Measurements from ENCODE around the gene MYO1H.
"Not testable (repeated sequence)": the region's sequence is repeated elsewhere in the genome, so short reads cannot be mapped to it uniquely, and the experiment has no call there.

Gene MYO1H

DNA sequence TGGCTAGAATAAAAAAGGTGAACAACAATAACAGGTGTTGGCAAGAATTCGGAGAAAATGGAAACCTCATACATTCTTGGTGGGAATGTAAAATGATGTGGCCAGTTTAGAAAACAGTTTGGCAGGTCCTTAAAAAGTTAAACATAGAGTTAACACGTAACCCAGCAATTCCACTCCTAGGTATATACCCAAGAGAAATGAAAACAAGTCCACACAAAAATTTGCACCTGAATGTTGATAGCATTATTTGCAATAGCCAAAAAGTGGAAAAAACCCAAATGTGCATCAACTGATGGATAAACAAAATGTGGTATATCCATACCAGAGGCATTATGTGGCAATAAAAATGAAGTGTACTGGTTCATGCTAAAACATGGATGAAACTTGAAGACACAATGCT, 2.3 kb upstream of the MYO1H start:
- no peak for DNase-seq

- DNase-seq: no peak
These were observed 780 bp upstream of the MYO1H start for GRCh38 chr12:109346920-109347319.

DNA sequence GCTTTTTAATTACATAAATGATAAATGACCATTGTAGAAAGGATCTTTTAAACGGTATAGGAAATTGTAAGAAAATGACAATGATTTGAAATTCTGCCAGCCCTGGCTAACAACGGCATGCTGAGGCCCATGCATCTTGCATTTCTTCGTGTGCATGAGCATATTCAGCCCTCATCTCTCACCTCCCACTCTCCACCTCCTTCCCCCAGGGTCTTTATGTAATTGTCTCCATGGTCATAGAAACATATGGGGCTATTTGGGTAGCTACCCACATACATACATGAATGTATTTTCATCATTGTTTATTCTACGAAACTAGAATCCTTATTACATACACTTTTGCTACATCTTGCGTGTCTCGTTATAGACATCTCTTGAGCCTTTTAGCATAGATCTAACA, 4.5 kb downstream of the MYO1H start:
- DNase-seq: no peak

- no peak for DNase-seq
These were observed 8.9 kb downstream of the MYO1H start for GRCh38 chr12:109356577-109356976.

GRCh38 chr12:109357032-109357431, 9.3 kb downstream of the MYO1H start:
- no peak for DNase-seq

GRCh38 chr12:109358154-109358869, 10.6 kb downstream of the MYO1H start:
- DNase-seq: no peak

- DNase-seq: no peak
These were observed 11.5 kb downstream of the MYO1H start for GRCh38 chr12:109359131-109359690.

DNA sequence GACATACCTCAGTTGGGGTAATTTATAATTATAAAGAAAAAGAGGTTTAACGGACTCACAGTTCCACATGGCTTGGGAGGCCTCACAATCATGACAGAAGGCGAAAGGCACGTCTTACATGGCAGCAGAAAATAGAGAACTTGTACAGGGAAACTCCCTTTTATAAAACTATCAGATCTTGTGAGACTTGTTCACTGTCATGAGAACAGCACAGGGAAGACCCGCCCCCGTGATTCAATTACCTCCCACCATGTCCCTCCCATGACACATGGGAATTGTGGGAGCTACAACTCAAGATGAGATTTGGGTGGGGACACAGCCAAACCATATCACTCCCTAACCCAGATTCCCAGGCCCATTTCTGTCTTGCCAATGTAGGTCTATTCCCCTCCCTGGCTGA, 22.1 kb downstream of the MYO1H start:
- no peak for DNase-seq

DNA sequence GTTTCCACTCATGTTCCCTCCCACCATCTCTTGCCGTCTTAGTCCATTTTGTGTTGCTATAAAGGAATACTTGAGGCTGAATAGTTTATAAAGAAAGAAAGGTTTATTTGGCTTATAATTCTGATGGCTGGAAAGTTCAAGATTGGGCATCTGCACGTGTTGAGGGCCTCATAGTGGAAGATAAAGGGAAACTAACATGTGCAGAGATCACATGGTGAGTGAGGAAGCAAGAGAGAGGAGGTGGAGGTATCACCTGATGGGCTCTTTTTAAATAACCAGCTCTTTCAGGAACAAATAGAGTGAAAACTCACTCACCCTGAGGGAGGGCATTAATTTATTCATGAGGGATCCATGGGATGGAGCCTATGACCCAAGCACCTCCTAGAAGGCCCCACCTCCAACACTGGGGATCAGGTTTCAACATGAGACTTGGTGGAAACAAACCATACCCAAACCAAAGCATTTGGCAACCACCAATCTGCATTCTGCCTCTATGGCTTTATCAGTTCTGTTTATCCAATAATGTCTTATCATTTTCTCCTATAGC, 29.5 kb downstream of the MYO1H start:
- no peak for DNase-seq

DNA sequence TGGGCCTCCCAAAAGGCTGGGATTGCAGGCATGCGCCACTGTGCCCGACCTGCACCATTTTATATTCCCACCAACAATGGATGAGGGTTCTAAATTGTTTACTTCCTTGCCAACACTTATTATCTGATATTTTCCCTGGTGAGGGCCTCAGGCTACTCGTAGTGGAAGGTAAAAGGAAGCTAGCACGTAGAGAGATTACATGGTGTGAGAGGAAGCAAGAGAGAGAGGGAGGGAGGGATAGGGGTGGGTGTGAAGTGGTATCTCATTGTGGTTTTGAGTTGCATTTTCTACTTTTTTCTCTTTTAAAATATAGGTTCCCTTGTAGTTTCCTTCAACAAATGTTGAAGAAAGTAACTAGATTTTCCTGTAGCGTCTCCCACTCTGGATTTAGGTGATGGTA, 30.9 kb downstream of the MYO1H start:
- DNase-seq: no peak

DNA sequence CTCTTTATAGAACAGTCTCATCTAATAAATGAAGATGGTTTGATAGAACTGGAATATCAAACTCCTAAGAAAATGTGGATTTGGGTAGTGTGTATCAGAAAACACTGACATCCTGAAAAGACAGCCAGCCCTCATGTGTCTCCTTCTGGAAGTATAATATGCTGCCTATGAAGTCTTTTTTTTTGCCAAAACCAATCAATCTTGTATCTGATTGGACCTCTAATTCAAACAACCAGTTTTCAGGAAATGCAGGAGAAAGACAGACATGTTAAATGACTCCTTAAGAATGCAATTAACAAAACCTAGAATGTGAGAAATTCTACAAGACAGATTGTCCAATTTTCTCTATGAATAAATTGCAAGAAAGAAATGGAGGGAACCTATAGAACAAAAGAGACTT, 34.3 kb downstream of the MYO1H start:
- no peak for DNase-seq

GRCh38 chr12:109383240-109383639, 35.5 kb downstream of the MYO1H start:
- no peak for DNase-seq

DNA sequence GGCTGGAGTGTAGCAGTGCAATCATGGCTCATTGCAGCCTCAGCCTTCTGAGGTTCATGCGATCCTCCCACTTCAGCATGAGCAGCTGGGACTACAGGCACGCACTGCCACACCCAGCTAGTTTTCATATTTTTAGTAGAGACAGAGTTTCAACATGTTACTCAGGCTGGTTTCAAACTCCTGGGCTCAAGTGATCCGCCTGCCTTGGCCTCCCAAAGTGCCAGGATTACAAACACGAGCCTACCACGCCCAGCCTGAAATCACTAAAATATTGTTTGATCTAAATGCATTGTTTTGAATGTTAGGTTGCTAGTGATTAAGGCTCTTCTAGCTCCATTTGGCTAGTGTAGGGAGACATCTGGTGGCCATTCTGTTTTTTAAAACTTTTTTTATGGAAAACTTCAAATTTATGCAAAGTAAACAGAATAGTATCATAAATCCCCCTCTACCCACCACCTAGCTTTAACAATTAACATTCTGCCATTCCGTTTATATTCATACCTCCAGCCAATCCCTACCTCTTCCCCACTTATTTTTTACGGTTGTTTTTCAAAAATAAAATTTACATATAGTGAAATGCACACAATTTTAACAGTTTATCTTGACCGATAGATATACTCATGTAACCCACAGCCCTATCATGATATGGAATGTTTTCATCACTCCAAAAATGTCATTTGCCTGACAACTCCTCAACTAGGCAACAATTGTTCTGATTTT, 37.8 kb downstream of the MYO1H start:
- no peak for DNase-seq

- no peak for DNase-seq
These were observed 38.3 kb downstream of the MYO1H start for GRCh38 chr12:109386059-109386433.

- no peak for DNase-seq
These were observed 39.9 kb downstream of the MYO1H start for GRCh38 chr12:109387425-109388166.

GRCh38 chr12:109388167-109388563, 40.5 kb downstream of the MYO1H start:
- no peak for DNase-seq

DNA sequence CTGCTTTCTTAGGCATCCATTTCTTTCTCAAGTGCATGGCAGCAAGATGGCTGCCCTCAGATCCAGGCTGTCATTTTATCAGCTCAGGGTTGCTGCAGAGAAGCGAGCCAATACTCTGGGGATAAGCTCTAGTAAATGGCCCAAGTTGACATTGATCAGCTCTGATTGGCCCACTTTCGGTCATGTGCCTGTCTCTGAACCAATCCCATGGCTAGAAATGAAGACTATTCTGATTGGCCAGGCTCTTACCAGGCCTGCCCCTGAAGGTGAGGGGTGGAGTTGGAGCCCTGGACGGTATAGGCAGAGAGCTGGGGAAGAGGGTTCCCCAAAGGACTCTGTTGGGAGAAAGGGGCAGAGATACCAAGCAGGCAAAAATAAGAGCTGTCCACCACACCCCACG, 41.4 kb downstream of the MYO1H start:
- no peak for DNase-seq

DNA sequence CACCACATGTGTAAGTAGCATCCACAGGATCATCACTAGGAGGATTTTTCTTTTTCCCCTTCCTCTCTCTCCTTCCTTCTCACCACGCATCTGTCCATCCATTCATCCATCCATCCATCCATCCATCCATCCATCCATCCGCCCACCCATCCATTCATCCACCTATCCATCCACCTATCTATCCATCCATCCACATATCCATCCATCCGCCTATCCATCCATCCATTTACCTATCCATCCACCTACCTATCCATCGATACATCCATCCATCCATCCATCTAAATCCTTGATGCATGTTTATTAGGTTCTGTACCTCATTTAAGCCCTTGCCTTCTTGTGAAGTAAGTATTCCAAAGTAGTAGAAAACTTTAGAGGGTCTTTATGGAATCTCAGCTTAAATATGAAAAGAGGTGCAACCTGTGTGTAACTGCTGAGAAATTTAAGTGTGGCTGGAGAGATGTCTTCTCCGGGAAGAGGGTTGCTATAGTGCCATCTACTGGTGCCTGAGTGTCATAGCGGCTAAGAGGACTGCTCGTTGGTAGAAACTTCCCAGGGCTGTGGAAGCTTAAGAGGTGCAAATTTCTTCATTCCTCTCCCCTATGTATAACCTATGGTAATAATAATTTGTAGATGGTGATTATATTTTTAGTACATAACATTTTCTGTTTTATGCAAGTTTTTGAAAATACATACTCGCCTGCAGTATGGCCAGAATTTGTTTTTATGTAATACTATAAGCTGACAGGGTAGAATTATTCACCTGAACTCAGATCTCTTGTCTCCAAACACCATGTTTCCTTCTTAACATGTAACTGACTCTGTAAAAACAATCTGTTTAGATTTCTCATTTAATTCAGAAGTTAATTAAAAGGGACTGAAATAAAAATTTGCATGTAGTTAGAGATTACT, 46.0 kb downstream of the MYO1H start:
- peak; percentile 6 for DNase-seq

- DNase-seq: no peak
These were observed 47.2 kb downstream of the MYO1H start for GRCh38 chr12:109394891-109395290.

- DNase-seq: not testable (repeated sequence)
These were observed 57.1 kb downstream of the MYO1H start for GRCh38 chr12:109404841-109405240.

DNA sequence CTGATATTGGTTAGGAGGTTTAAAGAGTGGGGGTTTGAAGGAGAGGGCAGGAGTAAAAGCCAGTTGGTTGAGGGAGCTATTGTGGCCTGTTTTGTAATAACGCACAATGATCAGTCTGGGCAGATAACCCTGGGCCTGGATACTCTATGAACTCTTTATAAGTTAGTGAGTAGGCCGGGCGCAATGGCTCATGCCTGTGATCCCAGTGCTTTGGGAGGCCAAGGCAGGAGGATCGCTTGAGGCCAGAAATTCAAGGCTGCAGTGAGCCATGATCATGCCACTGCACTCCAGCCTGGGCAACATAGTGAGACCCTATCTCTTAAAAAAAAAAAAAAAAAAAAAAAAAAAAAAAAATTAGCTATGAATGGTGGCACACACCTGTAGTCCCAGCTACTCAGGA, 58.4 kb downstream of the MYO1H start:
- DNase-seq: not testable (repeated sequence)

DNA sequence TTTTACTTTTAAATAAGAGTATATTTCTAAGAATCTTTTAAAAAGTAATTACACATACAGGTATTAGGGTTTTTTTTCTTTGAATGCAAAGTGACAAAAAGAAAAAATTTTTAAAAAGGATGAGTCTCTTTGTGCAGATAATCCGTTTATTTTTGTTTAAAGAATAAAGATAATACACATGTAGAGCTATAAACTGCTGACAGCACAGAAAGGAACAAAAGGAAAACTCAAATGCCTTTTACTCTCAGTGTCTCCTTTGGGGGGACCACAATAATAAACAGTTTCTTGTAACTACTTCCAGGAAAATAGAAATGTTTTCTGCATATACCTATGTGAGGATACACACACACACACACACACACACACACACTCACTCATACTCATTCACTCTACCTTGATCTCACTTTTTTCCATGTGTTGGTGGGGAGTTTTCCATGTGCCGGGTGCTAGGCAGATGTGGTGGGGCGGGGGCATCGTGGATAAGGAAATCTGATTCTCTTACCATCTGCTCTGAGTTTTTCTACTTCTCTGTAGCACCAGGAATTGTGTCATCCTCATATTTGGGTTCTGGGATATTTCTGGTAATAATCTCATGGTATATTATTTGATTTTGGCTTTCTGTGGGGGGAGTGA, 71.3 kb downstream of the MYO1H start:
- no peak for DNase-seq
